Measurements from ENCODE around the gene CASS4.

DNA sequence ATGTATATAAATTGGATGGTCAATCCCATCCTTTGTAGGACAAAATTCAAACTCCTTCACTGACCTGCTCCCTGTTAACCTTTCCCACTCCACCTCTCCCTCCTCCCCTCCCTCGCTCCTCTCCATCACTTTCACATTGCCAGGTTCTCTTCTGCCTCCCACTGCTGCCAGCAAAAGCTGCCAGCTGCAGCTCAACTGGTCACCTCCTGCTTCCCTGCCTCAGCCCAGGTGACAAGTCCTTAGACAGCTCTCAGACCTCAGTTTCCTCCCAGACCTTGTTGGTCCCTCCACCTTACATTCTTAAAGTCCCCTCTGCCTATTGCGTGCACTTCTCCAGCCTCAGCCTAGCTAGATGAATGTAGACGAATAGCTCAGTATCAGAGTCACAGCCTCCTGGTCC, 33.1 kb downstream of the CASS4 start:
- TF ChIP-seq, protein P1, sequence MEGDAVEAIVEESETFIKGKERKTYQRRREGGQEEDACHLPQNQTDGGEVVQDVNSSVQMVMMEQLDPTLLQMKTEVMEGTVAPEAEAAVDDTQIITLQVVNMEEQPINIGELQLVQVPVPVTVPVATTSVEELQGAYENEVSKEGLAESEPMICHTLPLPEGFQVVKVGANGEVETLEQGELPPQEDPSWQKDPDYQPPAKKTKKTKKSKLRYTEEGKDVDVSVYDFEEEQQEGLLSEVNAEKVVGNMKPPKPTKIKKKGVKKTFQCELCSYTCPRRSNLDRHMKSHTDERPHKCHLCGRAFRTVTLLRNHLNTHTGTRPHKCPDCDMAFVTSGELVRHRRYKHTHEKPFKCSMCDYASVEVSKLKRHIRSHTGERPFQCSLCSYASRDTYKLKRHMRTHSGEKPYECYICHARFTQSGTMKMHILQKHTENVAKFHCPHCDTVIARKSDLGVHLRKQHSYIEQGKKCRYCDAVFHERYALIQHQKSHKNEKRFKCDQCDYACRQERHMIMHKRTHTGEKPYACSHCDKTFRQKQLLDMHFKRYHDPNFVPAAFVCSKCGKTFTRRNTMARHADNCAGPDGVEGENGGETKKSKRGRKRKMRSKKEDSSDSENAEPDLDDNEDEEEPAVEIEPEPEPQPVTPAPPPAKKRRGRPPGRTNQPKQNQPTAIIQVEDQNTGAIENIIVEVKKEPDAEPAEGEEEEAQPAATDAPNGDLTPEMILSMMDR (optimal IDR thresholded peaks at IDR 0.05 in 1 of 3, IDR thresholded peaks at IDR 0.05 in 1 of 3, conservative IDR thresholded peaks at IDR 0.05 in 1 of 3; ENCODE audit: extremely low read depth in 1 of 3, insufficient read depth in 2 of 3, low read length in 3 of 3): no peak
- TF ChIP-seq EZH2 (IDR thresholded peaks at IDR 0.05; ENCODE audit: low read length): no peak

Measured in keratinocyte (primary cell).